H1 (cell line): ENCODE results near the gene HIPK1. TPM values are rescaled to one million over a fixed set of nuclear protein-coding genes. Genes with fewer than 3 reads are reported as not detected.
"Not testable (repeated sequence)": the region's sequence is repeated elsewhere in the genome, so short reads cannot be mapped to it uniquely, and the experiment has no call there.

Source experiments
- CTCF ChIA-PET: fragments of 300-600 bp; sonication (Branson Sonifier 250); formaldehyde crosslinking; loops from one replicate; lab custom pipeline; 2021; ENCODE audit not compliant: partially characterized antibody; lab: Charles Lee
- POLR2A ChIA-PET: fragments of 300-600 bp; sonication (Branson Sonifier 250); formaldehyde crosslinking; loops from one replicate; lab custom pipeline; 2021; ENCODE audit warnings: inconsistent platforms; ENCODE audit not compliant: partially characterized antibody; lab: Charles Lee
- DNase-seq, 2 experiments: peaks; one replicate each; pipeline versions ENCODE4 v3.0.0 to v3.0.0-alpha.2; 2010 to 2022; ENCODE audit warnings: low spot score in 2 of 2, low read depth in 1 of 2, mixed read lengths in 1 of 2
- FAIRE-seq: peaks from 2 replicates; lab custom pipeline; 2011; peaks lifted over from hg19 to GRCh38; lab: Jason Lieb, UNC
- H2AFZ ChIP-seq: 2 replicates; pipeline ENCODE4 v1.8.1; 2012; ENCODE audit warnings: low read length, inconsistent platforms
- H2AK5ac ChIP-seq: 2 replicates; pipeline ENCODE4 v1.6.1; 2013; ENCODE audit warnings: low read depth, low read length
- H2BK120ac ChIP-seq: replicated peaks from 2 replicates; pipeline ENCODE3; 2013; ENCODE audit warnings: low read depth, low read length, inconsistent platforms
- H2BK12ac ChIP-seq: 2 replicates; pipeline ENCODE4 v1.6.1; 2013; ENCODE audit warnings: low read depth, low read length
- H2BK15ac ChIP-seq: 2 replicates; pipeline ENCODE4 v1.6.1; 2013; ENCODE audit warnings: low read length
- H2BK20ac ChIP-seq: 2 replicates; pipeline ENCODE4 v1.6.1; 2013; ENCODE audit warnings: low read length
- H2BK5ac ChIP-seq: 2 replicates; pipeline ENCODE4 v1.6.1; 2013; ENCODE audit warnings: low read depth, low read length
- H3K14ac ChIP-seq: 2 replicates; pipeline ENCODE4 v1.6.1; 2013; ENCODE audit warnings: inconsistent platforms; ENCODE audit not compliant: insufficient read length
- H3K18ac ChIP-seq: 2 replicates; pipeline ENCODE4 v1.6.1; 2013; ENCODE audit warnings: low read length; ENCODE audit errors: extremely low read depth
- H3K23ac ChIP-seq: 2 replicates; pipeline ENCODE4 v1.6.1; 2013; ENCODE audit warnings: inconsistent platforms; ENCODE audit not compliant: insufficient read length
- H3K23me2 ChIP-seq: 2 replicates; pipeline ENCODE4 v1.6.1; 2013; ENCODE audit warnings: low read depth, low read length
- H3K27ac ChIP-seq: 2 replicates; pipeline ENCODE4 v1.6.1; 2011; ENCODE audit warnings: low read depth, low read length, inconsistent platforms
- H3K27me3 ChIP-seq, 4 experiments: replicated peaks in 1 of 4; 1 replicate in 1 of 4; 2 replicates in 3 of 4; pipeline versions ENCODE4 v1.6.1 to v1.8.1; 2011 to 2013; ENCODE audit warnings: low read length in 3 of 4, mild to moderate bottlenecking in 3 of 4, inconsistent platforms in 2 of 4, mixed read lengths in 2 of 4, moderate library complexity in 1 of 4; ENCODE audit not compliant: control insufficient read depth in 3 of 4, insufficient read depth in 3 of 4; ENCODE audit errors: extremely low read depth in 1 of 4
- H3K36me3 ChIP-seq, 4 experiments: 2 replicates each; pipeline versions ENCODE4 v1.6.1 to v1.8.1; 2011 to 2013; ENCODE audit warnings: mild to moderate bottlenecking in 4 of 4, low read length in 3 of 4, moderate library complexity in 2 of 4, control low read depth in 1 of 4, inconsistent platforms in 1 of 4; ENCODE audit not compliant: insufficient read depth in 4 of 4, control insufficient read depth in 2 of 4
- H3K4ac ChIP-seq: replicated peaks from 2 replicates; pipeline ENCODE3; 2013; ENCODE audit warnings: low read length, low read depth, mixed read lengths, inconsistent platforms; ENCODE audit not compliant: insufficient read length
- H3K4me1 ChIP-seq, 4 experiments: replicated peaks in 1 of 4; 1 replicate in 1 of 4; 2 replicates in 3 of 4; pipeline versions ENCODE4 v1.6.1 to v1.8.1; 2011 to 2013; ENCODE audit warnings: low read length in 3 of 4, inconsistent platforms in 2 of 4, mixed read lengths in 1 of 4; ENCODE audit not compliant: insufficient read depth in 4 of 4, control insufficient read depth in 3 of 4
- H3K4me2 ChIP-seq, 2 experiments: 2 replicates each; pipeline versions ENCODE4 v1.6.1 to v1.8.1; 2011 to 2013; ENCODE audit warnings: low read depth in 2 of 2, low read length in 2 of 2, control low read depth in 1 of 2, inconsistent platforms in 1 of 2, mild to moderate bottlenecking in 1 of 2; ENCODE audit not compliant: insufficient read depth in 1 of 2
- H3K4me3 ChIP-seq, 4 experiments: fragments of 200-600, 300-600 bp in 1 of 4; sonication (generic), shearing (Covaris generic), sonication (Bioruptor Twin) in 1 of 4; 2 replicates each; pipeline versions ENCODE4 v1.5.1 to v1.8.1; 2011 to 2016; ENCODE audit warnings: low read length in 4 of 4, low read depth in 3 of 4, control low read depth in 2 of 4, inconsistent platforms in 2 of 4, mild to moderate bottlenecking in 2 of 4, mixed read lengths in 1 of 4, moderate library complexity in 1 of 4; ENCODE audit not compliant: insufficient read depth in 2 of 4; ENCODE audit errors: extremely low read depth in 1 of 4
- H3K56ac ChIP-seq: replicated peaks from 2 replicates; pipeline ENCODE3; 2013; ENCODE audit warnings: low read depth, mild to moderate bottlenecking, mixed read lengths, low read length, inconsistent platforms; ENCODE audit not compliant: insufficient read length
- H3K79me1 ChIP-seq: 2 replicates; pipeline ENCODE4 v1.6.1; 2013; ENCODE audit warnings: low read depth, low read length, control low read depth
- H3K79me2 ChIP-seq, 2 experiments: 2 replicates each; pipeline versions ENCODE4 v1.6.1 to v1.8.1; 2012 to 2013; ENCODE audit warnings: low read length in 2 of 2, mild to moderate bottlenecking in 2 of 2, inconsistent platforms in 1 of 2; ENCODE audit not compliant: insufficient read depth in 2 of 2, control insufficient read depth in 1 of 2
- H3K9ac ChIP-seq, 4 experiments: replicated peaks in 1 of 4; 1 replicate in 1 of 4; 2 replicates in 3 of 4; pipeline versions ENCODE4 v1.6.1 to v1.8.1; 2011 to 2013; ENCODE audit warnings: low read depth in 3 of 4, low read length in 3 of 4, control low read depth in 2 of 4, mild to moderate bottlenecking in 2 of 4, moderate library complexity in 2 of 4, inconsistent platforms in 1 of 4; ENCODE audit errors: extremely low read depth in 1 of 4
- H3K9me3 ChIP-seq, 2 experiments: 2 replicates each; pipeline versions ENCODE4 v1.6.1 to v1.8.1; 2012 to 2013; ENCODE audit warnings: mild to moderate bottlenecking in 2 of 2, moderate library complexity in 2 of 2, control low read depth in 1 of 2, inconsistent platforms in 1 of 2, low read depth in 1 of 2, low read length in 1 of 2, mixed read lengths in 1 of 2; ENCODE audit not compliant: insufficient read depth in 2 of 2
- H4K20me1 ChIP-seq, 2 experiments: replicated peaks in 1 of 2; 2 replicates each; pipeline versions ENCODE3 to v1.8.1; 2011 to 2013; ENCODE audit warnings: inconsistent platforms in 2 of 2, low read length in 2 of 2, mild to moderate bottlenecking in 1 of 2; ENCODE audit not compliant: insufficient read depth in 2 of 2, control insufficient read depth in 1 of 2
- H4K5ac ChIP-seq: 2 replicates; pipeline ENCODE4 v1.6.1; 2013; ENCODE audit warnings: low read length, low read depth, mixed read lengths, inconsistent platforms; ENCODE audit not compliant: insufficient read length
- H4K8ac ChIP-seq: 2 replicates; pipeline ENCODE4 v1.8.0; 2013; ENCODE audit warnings: mild to moderate bottlenecking, moderate library complexity, low read length, inconsistent platforms; ENCODE audit not compliant: insufficient read depth; ENCODE audit errors: extremely low read depth
- H4K91ac ChIP-seq: replicated peaks from 2 replicates; pipeline ENCODE3; 2013; ENCODE audit warnings: low read length, mixed read lengths, inconsistent platforms; ENCODE audit not compliant: insufficient read length
- WGBS, 2 experiments: shearing (Covaris generic) in 1 of 2; methylation state at CpG; one replicate each; pipeline versions ENCODE4 v1.1.6 to v1.1.7; 2013 to 2015; ENCODE audit warnings: low lambda C conversion rate in 2 of 2, mixed read lengths in 2 of 2, inconsistent platforms in 1 of 2, low coverage in 1 of 2, missing lambda C conversion rate in 1 of 2; ENCODE audit not compliant: insufficient replicate concordance in 2 of 2, insufficient coverage in 1 of 2, insufficient read length in 1 of 2; ENCODE audit errors: extremely low coverage in 1 of 2, missing lambda C conversion rate in 1 of 2; 5-methylcytosine and 5-hydroxymethylcytosine counted together
- polyA plus RNA-seq, 7 experiments: library from polyadenylated mRNA; depleted of rRNA in 3 of 7; stranded (reverse) in 5 of 7; unstranded in 2 of 7; fragments of >200 nt in 5 of 7; fragments of 200-250 nt in 2 of 7; gene quantifications; 1 replicate in 5 of 7; 2 replicates in 1 of 7; 4 replicates in 1 of 7; pipeline versions ENCODE4 v1.2.1 to v1.2.3, GENCODE V29; 2011 to 2013; ENCODE audit warnings: missing spikeins in 2 of 7, mixed read lengths in 2 of 7
- total RNA-seq: library from RNA; stranded (reverse); fragmentation: NEBNext Ultra II Directional; extraction: Animal tissue kit (Norgen Biotek cat#: 25700); gene quantifications from 2 replicates; pipeline ENCODE4 v1.2.1, GENCODE V29; 2021

HIPK1 gene
- total and polyA plus RNA-seq, 2 of the 8 experiments (the other 6 are each of a cell fraction or from before 2014, with no cell fraction given), result 46.2 to 64.3 TPM

- H3K36me3 ChIP-seq, H3K27me3 ChIP-seq, H2BK15ac ChIP-seq, CTCF ChIA-PET, H3K56ac ChIP-seq, H3K23me2 ChIP-seq, H3K79me1 ChIP-seq, H3K9ac ChIP-seq, H3K4me2 ChIP-seq, H2BK12ac ChIP-seq, H3K79me2 ChIP-seq, H2BK20ac ChIP-seq, H2AFZ ChIP-seq, H3K4ac ChIP-seq, FAIRE-seq, H2BK120ac ChIP-seq, H4K8ac ChIP-seq, H4K5ac ChIP-seq, H3K18ac ChIP-seq, DNase-seq, H3K14ac ChIP-seq, H3K23ac ChIP-seq, H4K91ac ChIP-seq, H3K9me3 ChIP-seq, H2BK5ac ChIP-seq, H3K27ac ChIP-seq, H4K20me1 ChIP-seq, H3K4me3 ChIP-seq, H2AK5ac ChIP-seq: not testable (repeated sequence)
- peaks cover 6 to 20% (median 16%) of the 10 kb centered on the region in 4 experiments for H3K4me1 ChIP-seq
- WGBS, 2 experiments, result 85% methylated on average over 4 of the region's 4 CpGs; no CpG with 5 or more reads in 1 of the 2 experiments
- POLR2A ChIA-PET, result interaction anchor here (0.6 kb wide), 1 partner anchor 430 kb away, joined by 4 read pairs; no protein-coding TSS in a partner anchor
These were observed 77.7 kb downstream of the HIPK1 start for GRCh38 chr1:114006825-114007224.
